Neutrophil (primary cell): ENCODE measurements around the gene URM1.

ENCODE experiments used
- H3K27ac ChIP-seq: fragments of 200-600 bp; sonication (generic); 2 replicates; pipeline ENCODE4 v1.5.1; 2016; ENCODE audit warnings: mild to moderate bottlenecking, moderate library complexity
- H3K27me3 ChIP-seq: fragments of 200-600 bp; sonication (generic); 2 replicates; pipeline ENCODE4 v1.6.0; 2016; ENCODE audit warnings: mild to moderate bottlenecking
- H3K36me3 ChIP-seq: fragments of 200-600 bp; sonication (generic); 2 replicates; pipeline ENCODE4 v1.5.1; 2017
- H3K4me1 ChIP-seq, 2 experiments: fragments of 200-600 bp in 1 of 2; sonication (generic) in 1 of 2; 1 replicate in 1 of 2; 2 replicates in 1 of 2; pipeline versions ENCODE4 v1.5.1 to v1.6.1; 2013 to 2016; ENCODE audit warnings: low read depth in 1 of 2, low read length in 1 of 2, mild to moderate bottlenecking in 1 of 2, moderate library complexity in 1 of 2; ENCODE audit not compliant: control insufficient read depth in 1 of 2, insufficient read depth in 1 of 2
- H3K4me3 ChIP-seq, 2 experiments: fragments of 200-600 bp in 1 of 2; sonication (generic) in 1 of 2; 1 replicate in 1 of 2; 2 replicates in 1 of 2; pipeline ENCODE4 v1.5.1; 2013 to 2016; ENCODE audit warnings: low read depth in 1 of 2, low read length in 1 of 2, mild to moderate bottlenecking in 1 of 2, moderate library complexity in 1 of 2
- H3K9me3 ChIP-seq: fragments of 200-600 bp; sonication (generic); 2 replicates; pipeline ENCODE4 v1.5.1; 2016
- TF ChIP-seq, protein P1 (sequence below): fragments of 200-600 bp; sonication (generic); IDR thresholded peaks from 2 replicates; pipeline ENCODE4 v1.5.1; 2016; ENCODE audit warnings: antibody characterized with exemption

The URM1 gene

DNA sequence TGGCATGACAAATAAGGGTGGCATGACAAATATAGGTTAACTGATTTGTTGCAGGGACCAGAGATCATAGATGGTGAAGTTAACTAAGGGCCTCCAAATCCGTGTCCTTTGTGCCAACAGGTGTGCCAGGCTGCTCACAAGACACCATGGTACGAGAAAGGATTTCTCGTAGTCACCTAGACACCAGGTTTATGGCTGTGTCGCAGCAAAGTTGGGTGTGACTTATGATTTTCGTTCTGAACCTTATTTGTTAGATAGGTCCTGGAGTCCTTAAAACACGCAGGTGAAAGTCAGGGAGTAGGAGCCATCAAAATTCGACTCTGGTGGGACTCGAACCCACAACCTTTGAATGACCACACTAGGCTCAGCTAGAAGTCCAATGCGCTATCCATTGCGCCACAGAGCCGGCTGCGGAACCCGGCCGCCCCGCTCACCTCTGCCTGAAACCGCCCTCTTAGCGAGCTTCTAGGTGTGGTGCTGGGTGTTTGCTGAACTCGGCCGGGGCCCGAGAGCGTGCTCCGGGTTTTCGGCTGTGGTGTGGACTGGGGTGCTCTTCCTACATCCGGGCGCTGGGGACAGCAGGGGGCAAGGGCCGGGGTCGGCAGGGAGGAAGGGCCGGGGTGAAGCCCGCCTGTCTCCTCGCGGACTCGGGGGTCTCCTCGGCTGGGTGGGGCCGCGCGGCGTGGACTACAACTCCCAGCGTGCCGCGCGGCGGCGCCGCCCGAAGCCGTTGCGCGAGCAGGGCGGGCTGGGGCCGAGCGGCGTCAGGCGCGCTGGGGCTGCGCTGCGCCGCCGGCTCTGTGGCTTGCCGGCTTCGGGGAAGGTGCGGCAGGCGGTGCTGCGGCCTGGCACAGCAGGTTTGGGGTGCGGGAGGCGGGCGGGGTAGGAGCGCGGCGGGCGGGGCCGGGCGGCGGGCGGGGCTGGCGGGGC lies 31.1 kb upstream of the URM1 start, which contains the start of gene SLC27A4:
Gene SLC27A4 (plus strand): TSS at position 767 of the 930 bp plus-strand sequence. CDS start 2,606 bp downstream, outside the sequence.
- Histone ChIP-seq H3K4me1 (peaks cover 20% of the 10 kb centered on the region in 2 experiments), H3K36me3 (peaks cover 3% of the 10 kb centered on the region), H3K4me3 (peak within 1 kb of the TSS; percentile 68 to 75), H3K27ac (peak within 1 kb of the TSS; percentile 63), H3K9me3 (no peaks in the 10 kb centered on the region), H3K27me3 (no peaks in the 10 kb centered on the region)
- TF ChIP-seq, protein P1, sequence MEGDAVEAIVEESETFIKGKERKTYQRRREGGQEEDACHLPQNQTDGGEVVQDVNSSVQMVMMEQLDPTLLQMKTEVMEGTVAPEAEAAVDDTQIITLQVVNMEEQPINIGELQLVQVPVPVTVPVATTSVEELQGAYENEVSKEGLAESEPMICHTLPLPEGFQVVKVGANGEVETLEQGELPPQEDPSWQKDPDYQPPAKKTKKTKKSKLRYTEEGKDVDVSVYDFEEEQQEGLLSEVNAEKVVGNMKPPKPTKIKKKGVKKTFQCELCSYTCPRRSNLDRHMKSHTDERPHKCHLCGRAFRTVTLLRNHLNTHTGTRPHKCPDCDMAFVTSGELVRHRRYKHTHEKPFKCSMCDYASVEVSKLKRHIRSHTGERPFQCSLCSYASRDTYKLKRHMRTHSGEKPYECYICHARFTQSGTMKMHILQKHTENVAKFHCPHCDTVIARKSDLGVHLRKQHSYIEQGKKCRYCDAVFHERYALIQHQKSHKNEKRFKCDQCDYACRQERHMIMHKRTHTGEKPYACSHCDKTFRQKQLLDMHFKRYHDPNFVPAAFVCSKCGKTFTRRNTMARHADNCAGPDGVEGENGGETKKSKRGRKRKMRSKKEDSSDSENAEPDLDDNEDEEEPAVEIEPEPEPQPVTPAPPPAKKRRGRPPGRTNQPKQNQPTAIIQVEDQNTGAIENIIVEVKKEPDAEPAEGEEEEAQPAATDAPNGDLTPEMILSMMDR: no peak

DNA sequence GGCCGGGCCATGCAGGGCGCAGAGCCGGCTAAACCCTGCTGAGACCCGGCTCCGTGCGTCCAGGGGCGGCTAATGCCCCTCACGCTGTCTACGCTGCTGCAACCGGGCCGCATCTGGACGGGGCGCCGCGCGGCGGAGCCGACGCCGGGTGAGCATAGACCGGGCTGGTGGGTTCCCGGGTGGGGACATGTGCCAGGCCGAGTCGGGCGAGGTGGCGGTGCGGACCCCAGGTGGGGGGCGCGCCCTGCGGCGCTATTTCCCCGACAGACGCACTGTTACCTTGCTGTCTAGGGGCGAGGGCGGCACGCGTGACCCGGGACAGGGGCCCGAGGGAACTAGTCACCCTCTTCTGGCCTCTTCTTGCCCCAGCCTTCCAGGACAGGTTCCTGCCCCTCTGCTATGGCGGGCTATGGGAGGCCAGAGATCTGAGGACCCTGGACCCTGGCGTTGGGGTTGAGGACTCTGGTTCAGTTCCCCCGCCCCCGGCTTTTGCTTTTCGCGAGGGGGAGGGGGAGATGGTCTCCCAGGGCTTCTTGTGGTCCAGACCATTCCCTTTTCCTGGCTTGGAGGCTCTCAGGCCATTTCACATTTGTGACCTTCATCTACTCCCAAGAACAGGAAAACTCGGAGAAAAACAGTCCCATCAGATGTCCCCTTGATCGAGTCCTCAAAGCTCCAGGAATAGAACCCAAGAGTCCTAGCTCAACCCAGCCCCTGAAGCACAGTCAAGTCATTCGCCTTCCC lies 30.3 kb upstream of the URM1 start:
- H3K4me3 ChIP-seq: peak overlapping the region; percentile 68 to 75
- H3K27me3 ChIP-seq: no peaks in the 10 kb centered on the region
- H3K27ac ChIP-seq: peak overlapping the region; percentile 63
- TF ChIP-seq, protein P1: no peak
- H3K9me3 ChIP-seq: no peaks in the 10 kb centered on the region
- peaks cover 20% of the 10 kb centered on the region in 2 experiments for H3K4me1 ChIP-seq
- H3K36me3 ChIP-seq: peaks cover 9% of the 10 kb centered on the region

DNA sequence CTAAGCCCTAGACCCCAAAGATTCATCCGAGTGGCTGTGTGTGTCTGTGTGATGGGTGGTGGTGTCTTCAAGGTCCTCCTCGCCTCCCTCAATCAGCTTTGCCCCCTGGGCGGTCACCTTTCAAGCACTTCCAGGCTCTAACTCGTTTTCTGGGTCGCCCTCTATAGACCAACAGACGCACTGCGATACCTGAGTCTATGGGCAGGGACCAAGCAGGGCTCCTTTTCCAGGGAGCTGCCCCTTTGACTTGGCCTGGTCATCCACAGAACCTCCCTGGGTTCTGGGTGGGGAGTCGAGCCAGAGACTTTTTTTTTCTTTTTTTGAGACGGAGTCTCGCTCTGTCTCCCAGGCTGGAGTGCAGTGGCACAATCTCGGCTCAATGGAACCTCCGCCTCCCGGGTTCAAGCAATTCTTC lies 29.7 kb upstream of the URM1 start:
- Histone ChIP-seq H3K27ac (peak overlapping the region; percentile 63), H3K4me3 (peak overlapping the region; percentile 68 to 75), H3K36me3 (peaks cover 9% of the 10 kb centered on the region), H3K9me3 (no peaks in the 10 kb centered on the region), H3K4me1 (peaks cover 20% of the 10 kb centered on the region in 2 experiments), H3K27me3 (no peaks in the 10 kb centered on the region)
- TF ChIP-seq, protein P1: peak; percentile 50

DNA sequence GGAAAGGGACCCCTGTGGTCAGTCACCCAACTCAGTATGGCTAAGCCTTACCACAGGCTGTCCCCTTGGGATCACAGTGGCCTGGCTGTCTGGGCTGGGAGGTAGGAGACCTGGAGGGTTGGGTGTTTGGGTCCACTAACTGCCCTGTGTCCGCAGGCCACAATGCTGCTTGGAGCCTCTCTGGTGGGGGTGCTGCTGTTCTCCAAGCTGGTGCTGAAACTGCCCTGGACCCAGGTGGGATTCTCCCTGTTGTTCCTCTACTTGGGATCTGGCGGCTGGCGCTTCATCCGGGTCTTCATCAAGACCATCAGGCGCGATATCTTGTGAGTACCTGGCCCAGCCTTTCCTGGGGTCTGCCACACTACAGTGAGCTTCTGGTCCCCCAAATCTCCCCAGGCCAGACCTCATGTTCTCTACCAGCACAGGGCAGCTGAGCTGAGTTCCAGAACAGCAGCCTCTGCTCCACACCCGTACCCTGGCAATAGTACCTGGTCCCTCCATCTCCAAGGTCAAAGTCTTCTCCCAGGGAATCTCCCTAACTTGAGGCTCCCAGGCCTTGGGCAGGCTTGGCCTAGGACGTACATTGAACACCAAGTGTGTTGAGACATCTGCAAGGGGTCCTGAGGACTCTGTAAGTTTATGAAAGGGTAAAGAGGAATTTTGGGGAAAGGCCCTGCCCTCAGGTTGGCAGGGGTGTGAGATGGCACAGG lies 28.0 kb upstream of the URM1 start:
- peaks cover 20% of the 10 kb centered on the region in 2 experiments for H3K4me1 ChIP-seq
- H3K9me3 ChIP-seq: no peaks in the 10 kb centered on the region
- TF ChIP-seq, protein P1: no peak
- peaks cover 19% of the 10 kb centered on the region for H3K36me3 ChIP-seq
- H3K4me3 ChIP-seq: no peak overlapping the region
- no peaks in the 10 kb centered on the region for H3K27me3 ChIP-seq
- no peak overlapping the region for H3K27ac ChIP-seq

DNA sequence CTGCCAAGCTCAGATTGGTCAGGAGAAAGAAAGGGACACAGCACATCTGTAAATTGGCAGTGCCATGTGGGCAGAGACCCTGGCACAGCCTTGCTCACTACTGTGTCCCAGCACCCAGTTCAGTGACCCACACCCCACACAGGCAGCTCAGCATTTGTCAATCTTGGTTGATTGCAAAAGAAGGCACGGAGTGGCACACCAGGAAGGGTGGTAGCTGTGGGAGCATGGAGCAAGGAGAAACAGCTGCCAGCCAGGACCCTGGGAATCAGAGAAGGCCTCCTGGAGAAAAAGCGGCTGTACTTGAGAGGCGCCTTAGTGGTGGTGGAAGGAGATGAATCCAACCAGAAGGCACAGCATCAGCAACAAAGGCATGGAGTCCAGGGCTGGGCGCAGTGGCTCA lies 27.3 kb upstream of the URM1 start:
- no peaks in the 10 kb centered on the region for H3K27me3 ChIP-seq
- peaks cover 20% of the 10 kb centered on the region in 2 experiments for H3K4me1 ChIP-seq
- H3K4me3 ChIP-seq: no peak overlapping the region
- no peaks in the 10 kb centered on the region for H3K9me3 ChIP-seq
- H3K27ac ChIP-seq: no peak overlapping the region
- H3K36me3 ChIP-seq: peaks cover 26% of the 10 kb centered on the region
- TF ChIP-seq, protein P1: no peak
